SU-DHL-6 (cell line): ENCODE results near the gene CDR2L.

Experiments
- EZH2phosphoT487 ChIP-seq: fragments of 200-600 bp; sonication (generic), shearing (Covaris generic); conservative IDR thresholded peaks from 2 replicates; pipeline ENCODE4 v1.6.1; 2018; ENCODE audit warnings: mild to moderate bottlenecking, antibody characterized with exemption, low read length, moderate library complexity, mixed read lengths
- TF ChIP-seq, protein P1 (sequence below): fragments of 200-600 bp; sonication (generic); IDR thresholded peaks from one replicate; pipeline ENCODE4 v1.5.1; 2017; ENCODE audit warnings: antibody characterized with exemption, mild to moderate bottlenecking, low read length, moderate library complexity; ENCODE audit not compliant: insufficient read depth, poor library complexity, severe bottlenecking

DNA sequence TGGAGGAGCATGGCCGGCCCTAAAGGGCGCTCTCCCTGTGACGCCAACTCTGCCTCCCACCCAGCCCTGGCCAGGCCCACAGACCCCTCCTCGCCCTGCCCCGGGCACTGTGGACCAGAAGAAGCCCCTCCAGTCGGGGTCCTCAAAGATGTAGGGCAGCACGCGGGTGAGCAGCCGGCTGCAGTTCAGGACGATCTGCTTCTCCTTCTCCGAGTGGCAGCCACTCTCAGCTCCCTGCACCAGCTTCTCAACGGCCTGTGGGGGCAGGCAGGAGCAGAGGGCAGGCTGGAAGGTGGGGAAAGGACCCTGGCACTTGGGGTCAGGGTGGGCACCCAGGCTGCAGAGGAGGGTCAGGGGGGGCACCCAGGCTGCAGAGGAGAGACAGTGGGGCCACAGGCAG lies 23.8 kb upstream of the CDR2L start:
- TF ChIP-seq, protein P1, sequence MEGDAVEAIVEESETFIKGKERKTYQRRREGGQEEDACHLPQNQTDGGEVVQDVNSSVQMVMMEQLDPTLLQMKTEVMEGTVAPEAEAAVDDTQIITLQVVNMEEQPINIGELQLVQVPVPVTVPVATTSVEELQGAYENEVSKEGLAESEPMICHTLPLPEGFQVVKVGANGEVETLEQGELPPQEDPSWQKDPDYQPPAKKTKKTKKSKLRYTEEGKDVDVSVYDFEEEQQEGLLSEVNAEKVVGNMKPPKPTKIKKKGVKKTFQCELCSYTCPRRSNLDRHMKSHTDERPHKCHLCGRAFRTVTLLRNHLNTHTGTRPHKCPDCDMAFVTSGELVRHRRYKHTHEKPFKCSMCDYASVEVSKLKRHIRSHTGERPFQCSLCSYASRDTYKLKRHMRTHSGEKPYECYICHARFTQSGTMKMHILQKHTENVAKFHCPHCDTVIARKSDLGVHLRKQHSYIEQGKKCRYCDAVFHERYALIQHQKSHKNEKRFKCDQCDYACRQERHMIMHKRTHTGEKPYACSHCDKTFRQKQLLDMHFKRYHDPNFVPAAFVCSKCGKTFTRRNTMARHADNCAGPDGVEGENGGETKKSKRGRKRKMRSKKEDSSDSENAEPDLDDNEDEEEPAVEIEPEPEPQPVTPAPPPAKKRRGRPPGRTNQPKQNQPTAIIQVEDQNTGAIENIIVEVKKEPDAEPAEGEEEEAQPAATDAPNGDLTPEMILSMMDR, result no peak
- TF ChIP-seq EZH2phosphoT487, result no peak
